Measurements from ENCODE around the gene GLI2.

GRCh38 chr2:120773186-120773800 lies 37.6 kb downstream of the GLI2 start:
- TF ChIP-seq CTCF (conservative IDR thresholded peaks at IDR 0.05; ENCODE audit: low read depth in 2 of 2): no peak
- TF ChIP-seq CREB1 (CRISPR knock-in tag; IDR thresholded peaks at IDR 0.05; ENCODE audit: low read depth): no peak
- TF ChIP-seq STAT1 (IDR thresholded peaks at IDR 0.05; ENCODE audit: unreplicated experiment): no peak
- no peak for TF ChIP-seq EZH2 (IDR thresholded peaks at IDR 0.05; ENCODE audit: low read depth, unreplicated experiment)
- no peak for TF ChIP-seq POLR2AphosphoS5 (IDR thresholded peaks at IDR 0.05; ENCODE audit: low read depth)
- TF ChIP-seq JUNB (IDR thresholded peaks at IDR 0.05; ENCODE audit: unreplicated experiment): no peak
- TF ChIP-seq ZNF114 (CRISPR knock-in tag; IDR thresholded peaks at IDR 0.05): no peak
- TF ChIP-seq EZH2phosphoT487 (IDR thresholded peaks at IDR 0.05; ENCODE audit: unreplicated experiment): no peak
- TF ChIP-seq NANOG (IDR thresholded peaks at IDR 0.05; ENCODE audit: borderline replicate concordance): no peak
